SK-N-SH (cell line): ENCODE measurements around the gene DCD. TPM values are rescaled to one million over a fixed set of nuclear protein-coding genes. Genes with fewer than 3 reads are reported as not detected.

Experiments
- CTCF ChIA-PET: fragments of 300-600, 350-600 bp; formaldehyde crosslinking; extraction: SDS; loops from one replicate; lab custom pipeline; 2021; lab: Yijun Ruan, JAX
- POLR2A ChIA-PET: fragments of 350-600 bp; sonication (Branson Sonifier 250); formaldehyde crosslinking; extraction: SDS; loops from one replicate; lab custom pipeline; 2020; ENCODE audit warnings: antibody characterized with exemption, inconsistent platforms; lab: Yijun Ruan, JAX
- DNase-seq: peaks from one replicate; pipeline ENCODE4 v3.0.0; 2012
- H2AFZ ChIP-seq: fragments of 200-600 bp; sonication (generic); 2 replicates; pipeline ENCODE4 v1.8.1; 2016; ENCODE audit warnings: antibody characterized with exemption, mild to moderate bottlenecking, low read depth
- H3F3A ChIP-seq: fragments of 200-600 bp; sonication (generic); replicated peaks from 2 replicates; pipeline ENCODE3; 2016; ENCODE audit warnings: antibody characterized with exemption, mild to moderate bottlenecking; ENCODE audit not compliant: insufficient read depth
- H3K27ac ChIP-seq, 2 experiments: fragments of 200-500 bp in 1 of 2; fragments of 200-600 bp in 1 of 2; sonication (Bioruptor generic) in 1 of 2; sonication (generic), shearing (Covaris generic) in 1 of 2; 2 replicates each; pipeline versions ENCODE4 v1.5.1 to v1.6.1; 2014 to 2016; ENCODE audit warnings: low read depth in 2 of 2, inconsistent platforms in 1 of 2, low read length in 1 of 2, mild to moderate bottlenecking in 1 of 2, mixed read lengths in 1 of 2
- H3K27me3 ChIP-seq: fragments of 200-600 bp; sonication (generic), shearing (Covaris generic); 2 replicates; pipeline ENCODE4 v1.6.1; 2016; ENCODE audit warnings: mixed run types; ENCODE audit not compliant: insufficient read depth
- H3K36me3 ChIP-seq, 2 experiments: fragments of 200-500 bp in 1 of 2; fragments of 200-600 bp in 1 of 2; sonication (Bioruptor generic) in 1 of 2; sonication (generic) in 1 of 2; replicated peaks in 1 of 2; 2 replicates each; pipeline versions ENCODE3 to v1.5.1; 2014 to 2016; ENCODE audit warnings: low read length in 1 of 2, mild to moderate bottlenecking in 1 of 2; ENCODE audit not compliant: insufficient read depth in 2 of 2, control insufficient read depth in 1 of 2
- H3K4me1 ChIP-seq, 2 experiments: fragments of 200-500 bp in 1 of 2; fragments of 200-600 bp in 1 of 2; sonication (Bioruptor generic) in 1 of 2; sonication (generic), shearing (Covaris generic) in 1 of 2; 2 replicates each; pipeline versions ENCODE4 v1.5.1 to v1.6.1; 2014 to 2016; ENCODE audit warnings: low read depth in 1 of 2, low read length in 1 of 2, mixed run types in 1 of 2; ENCODE audit not compliant: insufficient read depth in 2 of 2, control insufficient read depth in 1 of 2
- H3K4me2 ChIP-seq: fragments of 200-600 bp; sonication (generic), shearing (Covaris generic); 2 replicates; pipeline ENCODE4 v1.6.1; 2017; ENCODE audit warnings: mixed run types
- H3K4me3 ChIP-seq, 2 experiments: fragments of 200-500 bp in 1 of 2; fragments of 200-600 bp in 1 of 2; sonication (Bioruptor generic) in 1 of 2; sonication (generic), shearing (Covaris generic) in 1 of 2; 2 replicates each; pipeline versions ENCODE4 v1.5.1 to v1.8.1; 2014 to 2016; ENCODE audit warnings: low read depth in 2 of 2, inconsistent platforms in 1 of 2, low read length in 1 of 2, mild to moderate bottlenecking in 1 of 2, mixed read lengths in 1 of 2, moderate library complexity in 1 of 2
- H3K79me2 ChIP-seq: fragments of 200-600 bp; sonication (generic); 2 replicates; pipeline ENCODE4 v1.8.1; 2017; ENCODE audit warnings: mild to moderate bottlenecking; ENCODE audit not compliant: insufficient read depth
- H3K9ac ChIP-seq: fragments of 200-600 bp; sonication (generic); 2 replicates; pipeline ENCODE4 v1.6.1; 2017; ENCODE audit warnings: mixed run types
- H3K9me2 ChIP-seq: fragments of 200-600 bp; sonication (generic); 2 replicates; pipeline ENCODE4 v1.6.1; 2017; ENCODE audit warnings: mixed run types
- H3K9me3 ChIP-seq: fragments of 200-600 bp; sonication (generic); 2 replicates; pipeline ENCODE4 v1.6.1; 2017; ENCODE audit warnings: mixed run types, mild to moderate bottlenecking, moderate library complexity
- H4K20me1 ChIP-seq: fragments of 200-600 bp; sonication (generic); 2 replicates; pipeline ENCODE4 v1.6.1; 2017; ENCODE audit warnings: mild to moderate bottlenecking, mixed run types; ENCODE audit not compliant: insufficient read depth
- CHD2 ChIP-seq: fragments of 150-350 bp; IDR thresholded peaks from 2 replicates; pipeline ENCODE4 v1.6.1; 2018; ENCODE audit warnings: low read length; ENCODE audit not compliant: partially characterized antibody
- GATA2 ChIP-seq: sonication (generic); formaldehyde crosslinking; IDR thresholded peaks from 2 replicates; pipeline ENCODE4 v1.5.0; 2020; ENCODE audit warnings: mild to moderate bottlenecking, missing genetic modification reagents
- IRF3 ChIP-seq: fragments of 150-350 bp; IDR thresholded peaks from 2 replicates; pipeline ENCODE4 v1.6.1; 2016; ENCODE audit warnings: mild to moderate bottlenecking, low read depth, low read length
- MAX ChIP-seq: IDR thresholded peaks from 2 replicates; pipeline ENCODE4 v1.4.0; 2012; ENCODE audit warnings: low read depth
- NFIC ChIP-seq: IDR thresholded peaks from 2 replicates; pipeline ENCODE4 v1.4.0; 2012; ENCODE audit warnings: borderline replicate concordance
- RAD21 ChIP-seq: IDR thresholded peaks from 2 replicates; pipeline ENCODE4 v1.6.1; 2012; ENCODE audit warnings: mild to moderate bottlenecking, low read length
- RCOR1 ChIP-seq: fragments of 150-350 bp; IDR thresholded peaks from 2 replicates; pipeline ENCODE4 v1.6.1; 2017; ENCODE audit warnings: antibody characterized with exemption, low read length
- TAF1 ChIP-seq: IDR thresholded peaks from 2 replicates; pipeline ENCODE4 v1.6.1; 2012; ENCODE audit warnings: low read depth, mild to moderate bottlenecking, low read length, moderate library complexity, borderline replicate concordance
- USF1 ChIP-seq: IDR thresholded peaks from 2 replicates; pipeline ENCODE4 v1.4.0; 2012; ENCODE audit warnings: low read depth, borderline replicate concordance
- YY1 ChIP-seq: IDR thresholded peaks from 2 replicates; pipeline ENCODE4 v1.4.0; 2012; ENCODE audit warnings: low read depth, mild to moderate bottlenecking
- ZBTB33 ChIP-seq: IDR thresholded peaks from 2 replicates; pipeline ENCODE4 v1.4.0; 2012; ENCODE audit warnings: low read depth, borderline replicate concordance
- WGBS: methylation state at CpG from one replicate; pipeline ENCODE4 v1.1.6; 2017; ENCODE audit warnings: low lambda C conversion rate; 5-methylcytosine and 5-hydroxymethylcytosine counted together
- polyA plus RNA-seq, 3 experiments: library from polyadenylated mRNA; depleted of rRNA; stranded (reverse); fragments of >200 nt; gene quantifications; 2 replicates each; pipeline ENCODE4 v1.2.3, GENCODE V29; 2012
- TF ChIP-seq, protein P1 (sequence below): IDR thresholded peaks from 2 replicates; pipeline ENCODE4 v1.6.1; 2012; ENCODE audit warnings: mild to moderate bottlenecking, low read depth, low read length, moderate library complexity

The DCD gene
- polyA plus RNA-seq, 1 of the 3 experiments (the other 2 are of a cell fraction) = not detected

- TF ChIP-seq CHD2 (no peak), RCOR1 (no peak), MAX (no peak), RAD21 (no peak), YY1 (no peak), ZBTB33 (no peak), GATA2 (CRISPR knock-in tag) (no peak), IRF3 (no peak), NFIC (no peak), USF1 (no peak)
- H3K9me2 ChIP-seq = no peaks in the 10 kb centered on the region
- no peaks in the 10 kb centered on the region for H3K36me3 ChIP-seq
- no peaks in the 10 kb centered on the region for H3F3A ChIP-seq
- 6% methylated on average over 4 of the region's 4 CpGs for WGBS
- H3K27ac ChIP-seq = no peak overlapping the region
- ChIA-PET POLR2A (no interaction called here), CTCF (interaction anchor here (4.0 to 4.1 kb wide), 2 partner anchors 10 to 27 kb away, joined by 14 to 15 read pairs; no protein-coding TSS in a partner anchor)
- no peaks in the 10 kb centered on the region; a peak in 1 of 4 replicates for H3K4me1 ChIP-seq
- no peak overlapping the region for H3K9ac ChIP-seq
- no peak overlapping the region for H2AFZ ChIP-seq
- no peak overlapping the region for H3K4me3 ChIP-seq
- H3K79me2 ChIP-seq = no peaks in the 10 kb centered on the region
- no peak for DNase-seq
- H4K20me1 ChIP-seq = no peaks in the 10 kb centered on the region
- H3K27me3 ChIP-seq = peaks cover 9% of the 10 kb centered on the region; the same call in 1 of the 2 replicates
- no peaks in the 10 kb centered on the region for H3K9me3 ChIP-seq
- H3K4me2 ChIP-seq = no peak overlapping the region
Measured at GRCh38 chr12:54606556-54606955, 41.6 kb downstream of the DCD start.

- no peak for DNase-seq
- TF ChIP-seq USF1 = no peak
- no peak for TF ChIP-seq TAF1
- TF ChIP-seq MAX = no peak
- no peak for TF ChIP-seq YY1
- TF ChIP-seq, protein P1, sequence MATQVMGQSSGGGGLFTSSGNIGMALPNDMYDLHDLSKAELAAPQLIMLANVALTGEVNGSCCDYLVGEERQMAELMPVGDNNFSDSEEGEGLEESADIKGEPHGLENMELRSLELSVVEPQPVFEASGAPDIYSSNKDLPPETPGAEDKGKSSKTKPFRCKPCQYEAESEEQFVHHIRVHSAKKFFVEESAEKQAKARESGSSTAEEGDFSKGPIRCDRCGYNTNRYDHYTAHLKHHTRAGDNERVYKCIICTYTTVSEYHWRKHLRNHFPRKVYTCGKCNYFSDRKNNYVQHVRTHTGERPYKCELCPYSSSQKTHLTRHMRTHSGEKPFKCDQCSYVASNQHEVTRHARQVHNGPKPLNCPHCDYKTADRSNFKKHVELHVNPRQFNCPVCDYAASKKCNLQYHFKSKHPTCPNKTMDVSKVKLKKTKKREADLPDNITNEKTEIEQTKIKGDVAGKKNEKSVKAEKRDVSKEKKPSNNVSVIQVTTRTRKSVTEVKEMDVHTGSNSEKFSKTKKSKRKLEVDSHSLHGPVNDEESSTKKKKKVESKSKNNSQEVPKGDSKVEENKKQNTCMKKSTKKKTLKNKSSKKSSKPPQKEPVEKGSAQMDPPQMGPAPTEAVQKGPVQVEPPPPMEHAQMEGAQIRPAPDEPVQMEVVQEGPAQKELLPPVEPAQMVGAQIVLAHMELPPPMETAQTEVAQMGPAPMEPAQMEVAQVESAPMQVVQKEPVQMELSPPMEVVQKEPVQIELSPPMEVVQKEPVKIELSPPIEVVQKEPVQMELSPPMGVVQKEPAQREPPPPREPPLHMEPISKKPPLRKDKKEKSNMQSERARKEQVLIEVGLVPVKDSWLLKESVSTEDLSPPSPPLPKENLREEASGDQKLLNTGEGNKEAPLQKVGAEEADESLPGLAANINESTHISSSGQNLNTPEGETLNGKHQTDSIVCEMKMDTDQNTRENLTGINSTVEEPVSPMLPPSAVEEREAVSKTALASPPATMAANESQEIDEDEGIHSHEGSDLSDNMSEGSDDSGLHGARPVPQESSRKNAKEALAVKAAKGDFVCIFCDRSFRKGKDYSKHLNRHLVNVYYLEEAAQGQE = no peak
- Histone ChIP-seq H3K36me3 (no peaks in the 10 kb centered on the region), H2AFZ (no peak overlapping the region), H3K4me2 (no peak overlapping the region), H3K4me3 (no peak overlapping the region), H3K9ac (no peak overlapping the region), H4K20me1 (no peaks in the 10 kb centered on the region), H3K79me2 (no peaks in the 10 kb centered on the region), H3K27ac (no peak overlapping the region), H3K9me3 (no peaks in the 10 kb centered on the region), H3K9me2 (no peaks in the 10 kb centered on the region), H3K27me3 (peaks cover 17% of the 10 kb centered on the region; the same call in 1 of the 2 replicates), H3K4me1 (no peaks in the 10 kb centered on the region; a peak in 1 of 4 replicates), H3F3A (no peaks in the 10 kb centered on the region)
- CTCF ChIA-PET = interaction anchor here (1.0 to 4.1 kb wide), 3 partner anchors 8 to 26 kb away, joined by 3 to 15 read pairs (median 14); no protein-coding TSS in a partner anchor
- 2% methylated on average over 6 of the region's 6 CpGs for WGBS
- POLR2A ChIA-PET = no interaction called here
Measured at GRCh38 chr12:54605138-54605970, 42.8 kb downstream of the DCD start.
